NCI-H526 (cell line): ENCODE results near the gene KCNH4.
"Not testable (repeated sequence)": the region's sequence is repeated elsewhere in the genome, so short reads cannot be mapped to it uniquely, and the experiment has no call there.

Experiments used
- DNase-seq, 2 experiments: peaks; one replicate each; lab custom pipeline; 2025; lab: John Stamatoyannopoulos, UW

The KCNH4 gene

GRCh38 chr17:42180922-42181850, at the start of gene KCNH4:
Gene KCNH4 (minus strand): TSS chr17:42181142. CDS start chr17:42180945, 197 bp downstream.
- peak; percentile 71 to 92 for DNase-seq

- DNase-seq = no peak
These were observed 49.3 kb upstream of the KCNH4 start for GRCh38 chr17:42230225-42230624.

GRCh38 chr17:42227849-42228700, 47.1 kb upstream of the KCNH4 start:
- no peak for DNase-seq

GRCh38 chr17:42225646-42226045, 44.7 kb upstream of the KCNH4 start:
- no peak for DNase-seq

GRCh38 chr17:42224651-42225050, 43.7 kb upstream of the KCNH4 start:
- no peak for DNase-seq

- peak; percentile 6 to 58 for DNase-seq
These were observed 41.2 kb upstream of the KCNH4 start for GRCh38 chr17:42221886-42222745.

GRCh38 chr17:42219280-42219679, 38.3 kb upstream of the KCNH4 start:
- not testable (repeated sequence) for DNase-seq

- DNase-seq = no peak
These were observed 33.2 kb upstream of the KCNH4 start for GRCh38 chr17:42214156-42214555.

- DNase-seq = no peak
These were observed 31.4 kb upstream of the KCNH4 start for GRCh38 chr17:42212382-42212781.

GRCh38 chr17:42211921-42212341, 31.0 kb upstream of the KCNH4 start:
- DNase-seq = not testable (repeated sequence)

GRCh38 chr17:42210046-42210445, 29.1 kb upstream of the KCNH4 start:
- no peak for DNase-seq

- not testable (repeated sequence) for DNase-seq
These were observed 25.2 kb upstream of the KCNH4 start for GRCh38 chr17:42206153-42206612.

- no peak for DNase-seq
These were observed 22.4 kb upstream of the KCNH4 start for GRCh38 chr17:42203354-42203753.

- no peak for DNase-seq
These were observed 21.8 kb upstream of the KCNH4 start for GRCh38 chr17:42202696-42203095.

GRCh38 chr17:42202159-42202558, 21.2 kb upstream of the KCNH4 start:
- no peak for DNase-seq

- DNase-seq = no peak
These were observed 20.5 kb upstream of the KCNH4 start for GRCh38 chr17:42201458-42201772.

- DNase-seq = no peak
These were observed 19.9 kb upstream of the KCNH4 start for GRCh38 chr17:42200706-42201457.

GRCh38 chr17:42199416-42200011, 18.6 kb upstream of the KCNH4 start:
- DNase-seq = no peak

- DNase-seq = no peak
These were observed 18.0 kb upstream of the KCNH4 start for GRCh38 chr17:42198897-42199296.

GRCh38 chr17:42197564-42198156, 16.7 kb upstream of the KCNH4 start:
- no peak for DNase-seq
